ENCODE measurements around the gene ADGRV1.

The ADGRV1 gene

GRCh38 chr5:91142386-91142785 is 583.8 kb downstream of the ADGRV1 start:
- DNase-seq (ENCODE audit: low spot score): no peak

DNA sequence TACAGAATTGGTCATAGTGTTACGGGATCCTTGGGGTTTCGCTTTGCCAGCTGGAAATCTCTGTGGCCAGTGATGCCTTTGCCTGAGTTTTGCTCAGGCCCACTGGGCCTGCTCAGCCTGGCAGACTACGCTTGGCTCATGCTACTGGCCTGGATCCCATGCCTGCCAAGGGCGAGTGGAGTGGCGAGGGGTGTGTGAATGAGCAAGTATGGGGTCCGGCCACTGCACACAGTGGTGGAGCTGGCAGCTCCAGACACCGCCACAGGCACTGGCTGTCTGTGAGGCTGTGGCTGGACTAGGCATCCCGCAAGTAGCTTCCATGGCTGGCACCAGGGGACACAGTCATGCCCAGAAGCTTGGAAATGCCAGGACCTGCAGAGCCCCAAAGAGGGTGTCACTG is 584.2 kb downstream of the ADGRV1 start:
- DNase-seq (ENCODE audit: low spot score): no peak

- no peak for DNase-seq (ENCODE audit: low spot score)
These were observed 585.2 kb downstream of the ADGRV1 start for GRCh38 chr5:91143840-91144239.

DNA sequence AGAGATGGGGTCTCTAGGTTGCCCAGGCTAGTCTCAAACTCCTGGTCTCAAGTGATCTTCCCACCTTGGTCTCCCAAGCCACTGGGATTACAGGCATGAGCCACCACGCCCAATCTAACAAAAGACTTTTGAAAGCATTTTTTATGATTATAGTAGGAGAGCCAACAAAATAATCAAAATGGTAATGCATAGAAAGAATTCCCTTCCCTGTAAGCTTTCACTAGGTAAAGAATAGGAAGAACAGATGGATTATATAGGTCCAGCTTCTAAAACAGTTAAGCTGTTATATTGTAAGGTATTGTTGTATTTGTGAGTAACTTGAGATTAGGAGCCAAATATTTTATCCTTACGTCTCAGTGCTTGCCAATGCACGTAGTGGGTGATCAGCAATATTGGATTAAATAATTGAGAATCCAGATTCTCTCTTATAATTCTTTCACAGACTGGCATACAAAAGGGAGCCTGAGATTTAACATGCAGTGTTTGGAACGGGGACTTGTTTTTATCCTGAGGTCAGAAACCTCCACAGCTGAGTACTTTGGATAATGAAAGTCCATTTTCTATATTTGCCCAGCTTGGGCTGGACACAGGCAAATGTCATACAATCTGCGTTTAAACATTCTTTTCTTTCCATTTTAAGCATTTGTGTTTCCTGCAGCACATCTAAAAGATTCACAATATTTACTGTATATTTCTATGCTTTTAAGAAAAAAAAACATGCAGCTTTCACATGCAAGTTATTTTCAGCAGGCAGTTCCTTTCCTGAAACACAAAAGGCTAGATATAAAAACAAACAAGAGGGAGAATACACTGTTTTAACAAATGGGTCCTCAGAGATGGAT is 586.1 kb downstream of the ADGRV1 start:
- no peak for DNase-seq (ENCODE audit: low spot score)

GRCh38 chr5:91145333-91145620 is 586.7 kb downstream of the ADGRV1 start:
- DNase-seq (ENCODE audit: low spot score): peak; percentile 24

DNA sequence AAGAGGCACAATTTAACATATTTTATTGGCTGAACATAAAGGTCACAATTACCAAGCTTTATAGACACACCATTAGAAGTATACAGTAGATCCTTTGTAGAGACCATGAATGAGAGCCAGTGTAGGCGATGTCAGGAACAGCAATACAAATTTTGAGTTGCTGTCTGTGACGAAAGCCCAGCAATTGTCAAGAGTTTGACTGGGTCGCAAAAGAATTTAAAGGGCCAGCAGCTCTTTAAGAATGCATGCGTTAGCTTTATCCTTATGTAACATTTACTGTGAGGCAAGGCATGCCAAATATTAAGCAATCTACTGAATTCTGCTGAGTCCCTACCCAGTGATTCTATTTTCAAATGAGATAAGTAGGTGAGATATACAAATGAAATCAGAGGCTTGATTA is 587.6 kb downstream of the ADGRV1 start:
- DNase-seq (ENCODE audit: low spot score): no peak

- DNase-seq (ENCODE audit: low spot score): no peak
These were observed 588.5 kb downstream of the ADGRV1 start for GRCh38 chr5:91146905-91147600.

DNA sequence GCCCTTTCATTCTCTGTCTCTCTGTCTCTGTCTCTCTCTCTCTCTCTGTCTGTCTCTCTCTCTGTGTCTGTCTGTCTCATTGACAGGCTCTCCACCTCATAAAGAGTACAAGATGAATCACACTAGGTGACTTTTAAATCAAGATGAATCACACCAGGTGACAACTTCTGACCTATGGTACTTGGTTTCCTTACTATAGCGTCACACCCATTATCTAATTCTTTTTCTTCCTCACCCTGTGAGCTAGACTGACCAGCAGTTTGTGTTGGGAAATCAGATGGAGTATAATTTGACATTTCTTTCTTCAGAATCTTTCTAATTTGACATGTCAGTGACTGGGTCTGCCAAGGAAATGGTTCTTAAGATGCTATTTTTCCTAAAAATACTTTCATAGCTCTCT is 591.6 kb downstream of the ADGRV1 start:
- no peak for DNase-seq (ENCODE audit: low spot score)

DNA sequence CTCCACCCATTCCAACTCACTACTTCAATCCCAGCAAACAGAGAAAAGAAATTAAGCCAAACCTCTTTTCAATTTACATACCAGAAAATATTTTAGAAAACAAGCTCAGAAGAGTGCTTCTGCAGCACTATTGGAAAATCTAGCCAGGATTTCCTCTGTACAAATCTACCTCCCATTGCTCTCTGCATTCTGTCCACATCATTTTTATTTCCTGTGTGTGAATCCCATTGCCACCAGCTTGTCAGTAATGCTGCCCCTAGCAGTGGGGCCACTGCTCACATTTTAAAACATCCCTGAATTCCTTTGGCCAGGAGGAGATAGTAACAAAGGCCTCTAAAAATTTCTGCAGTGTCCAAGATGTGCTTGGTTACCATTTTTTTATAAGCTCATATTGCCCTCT is 592.0 kb downstream of the ADGRV1 start:
- no peak for DNase-seq (ENCODE audit: low spot score)

DNA sequence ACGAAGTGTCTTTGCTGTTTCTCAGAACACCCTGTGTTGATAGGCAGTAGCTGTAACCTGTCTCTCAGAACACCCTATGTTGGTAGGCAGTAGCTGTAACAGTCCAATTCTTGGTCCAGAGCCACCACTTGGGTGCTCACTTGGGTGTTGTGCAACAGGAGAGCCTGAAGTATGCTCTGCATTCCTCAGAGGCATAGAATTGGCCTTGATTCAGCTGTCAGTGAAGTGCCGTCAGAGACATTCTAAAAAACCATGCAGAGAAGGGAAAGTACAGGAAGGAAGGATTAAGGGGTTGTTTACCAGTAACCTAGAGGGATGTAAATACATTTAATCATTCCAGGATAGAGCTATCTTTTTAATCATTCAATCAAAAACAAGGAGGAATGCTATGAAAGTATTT is 593.4 kb downstream of the ADGRV1 start:
- DNase-seq (ENCODE audit: low spot score): peak; percentile 86

DNA sequence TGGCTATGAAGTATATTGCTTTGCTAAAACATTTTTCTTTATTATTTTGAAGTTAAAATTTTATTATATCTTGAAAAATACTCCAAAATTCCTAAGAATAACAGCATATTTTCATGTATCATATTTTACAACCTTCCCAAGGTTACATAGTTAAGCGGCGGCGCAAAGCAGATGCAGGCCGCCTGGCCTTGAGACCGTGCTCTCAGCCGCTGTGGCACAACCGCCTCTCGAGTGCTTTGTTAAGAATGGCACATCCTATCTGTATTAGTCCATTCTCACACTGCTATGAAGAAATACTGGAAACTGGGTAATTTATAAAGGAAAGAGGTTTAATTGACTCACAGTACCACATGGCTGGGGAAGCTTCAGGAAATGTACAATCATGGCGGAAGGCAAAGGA is 595.7 kb downstream of the ADGRV1 start:
- no peak for DNase-seq (ENCODE audit: low spot score)

- DNase-seq (ENCODE audit: low spot score): no peak
These were observed 596.7 kb downstream of the ADGRV1 start for GRCh38 chr5:91155274-91155673.

- DNase-seq (ENCODE audit: low spot score): no peak
These were observed 597.6 kb downstream of the ADGRV1 start for GRCh38 chr5:91156242-91156641.

- DNase-seq (ENCODE audit: low spot score): no peak
These were observed 599.4 kb downstream of the ADGRV1 start for GRCh38 chr5:91158011-91158410.

- DNase-seq (ENCODE audit: low spot score): no peak
These were observed 601.0 kb downstream of the ADGRV1 start for GRCh38 chr5:91159647-91160046.

- no peak for DNase-seq (ENCODE audit: low spot score)
These were observed 602.2 kb downstream of the ADGRV1 start for GRCh38 chr5:91160714-91161285.

DNA sequence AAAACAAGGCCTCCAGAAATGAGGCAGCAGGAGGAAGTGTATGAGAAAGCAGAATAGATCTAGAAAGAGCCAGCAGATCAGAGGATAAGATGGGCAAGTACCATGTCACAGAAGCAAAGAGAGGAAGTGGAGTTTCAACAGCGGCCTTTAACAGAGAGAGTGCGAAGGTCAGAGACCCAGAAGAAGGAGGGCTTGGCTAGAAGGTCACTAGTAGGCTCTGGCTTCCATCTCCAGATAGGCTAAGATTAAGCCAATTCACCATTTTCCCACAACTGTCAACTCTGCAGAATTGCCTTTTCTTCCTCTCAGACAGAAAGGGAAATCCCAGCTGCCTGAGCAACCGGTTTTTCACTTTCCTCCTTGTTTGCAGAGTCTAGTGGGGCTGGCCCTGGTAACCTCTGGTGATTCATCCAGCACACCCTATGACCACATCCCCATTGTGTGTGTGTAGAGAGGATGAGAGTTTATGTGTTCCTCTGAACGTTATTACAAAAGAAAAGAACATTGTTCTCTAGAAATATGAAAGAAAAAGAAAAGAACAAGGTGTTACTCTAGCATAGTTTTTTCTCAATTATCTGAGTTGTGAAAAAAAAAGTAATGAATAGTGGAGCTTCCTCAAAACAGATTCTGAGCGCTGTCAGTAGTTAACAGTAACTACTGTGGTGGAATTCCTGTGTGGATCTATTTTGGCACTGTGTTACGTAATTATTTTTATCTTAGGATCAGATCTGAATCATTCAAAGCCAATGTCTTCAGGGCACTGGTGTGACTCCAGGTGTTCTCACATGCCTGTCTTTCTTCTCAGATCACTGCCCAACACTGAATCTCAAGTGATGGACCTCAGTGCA is 604.2 kb downstream of the ADGRV1 start:
- peak; percentile 79 for DNase-seq (ENCODE audit: low spot score)

GRCh38 chr5:91164424-91164823 is 605.8 kb downstream of the ADGRV1 start:
- no peak for DNase-seq (ENCODE audit: low spot score)

- DNase-seq (ENCODE audit: low spot score): peak; percentile 43
These were observed 607.6 kb downstream of the ADGRV1 start for GRCh38 chr5:91166059-91166807.

GRCh38 chr5:91168859-91169258 is 610.3 kb downstream of the ADGRV1 start:
- DNase-seq (ENCODE audit: low spot score): no peak

DNA sequence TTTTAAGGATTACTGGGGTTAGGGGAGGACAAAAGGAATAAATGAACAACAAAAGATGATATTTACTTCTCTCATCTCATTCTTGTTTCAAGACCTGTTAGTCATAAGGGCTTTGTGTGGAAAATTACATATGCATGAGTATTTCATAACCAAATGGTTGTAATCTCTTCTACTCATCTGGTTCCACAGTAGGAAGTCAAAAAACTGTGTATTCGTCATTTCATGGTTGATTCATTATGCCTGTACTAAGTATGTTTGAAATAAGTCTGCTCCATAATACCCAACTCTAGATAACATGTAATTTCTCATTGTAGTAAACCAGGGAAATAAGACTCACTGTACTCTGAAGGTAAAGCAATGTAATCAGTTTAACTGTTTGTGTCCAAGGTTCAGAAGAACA is 611.7 kb downstream of the ADGRV1 start:
- DNase-seq (ENCODE audit: low spot score): peak; percentile 50

DNA sequence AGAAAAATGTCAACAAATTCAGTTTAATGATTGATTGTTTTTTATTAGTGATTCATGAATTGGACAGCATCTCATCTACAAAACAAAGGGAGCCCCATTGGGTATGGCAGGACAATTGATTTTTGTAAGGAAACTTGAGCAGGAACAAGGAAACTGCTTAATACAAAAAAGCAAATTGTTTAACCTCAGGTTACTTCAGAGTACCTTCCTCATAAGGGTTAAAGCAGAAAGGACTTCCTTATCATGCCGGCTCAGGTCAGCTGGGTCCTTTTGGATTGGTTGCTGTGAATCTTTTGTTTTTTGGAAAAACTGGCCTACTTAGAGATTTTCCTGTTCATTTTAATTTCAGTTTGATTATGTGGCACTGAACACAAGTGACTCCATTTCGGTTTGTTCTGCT is 612.7 kb downstream of the ADGRV1 start:
- DNase-seq (ENCODE audit: low spot score): no peak
